Right kidney (tissue), 1 donor: ENCODE results near the gene ZBTB16.

Experiments used
- DNase-seq: peaks from one replicate; pipeline ENCODE4 v3.0.0-alpha.2; 2016

Gene ZBTB16

DNA sequence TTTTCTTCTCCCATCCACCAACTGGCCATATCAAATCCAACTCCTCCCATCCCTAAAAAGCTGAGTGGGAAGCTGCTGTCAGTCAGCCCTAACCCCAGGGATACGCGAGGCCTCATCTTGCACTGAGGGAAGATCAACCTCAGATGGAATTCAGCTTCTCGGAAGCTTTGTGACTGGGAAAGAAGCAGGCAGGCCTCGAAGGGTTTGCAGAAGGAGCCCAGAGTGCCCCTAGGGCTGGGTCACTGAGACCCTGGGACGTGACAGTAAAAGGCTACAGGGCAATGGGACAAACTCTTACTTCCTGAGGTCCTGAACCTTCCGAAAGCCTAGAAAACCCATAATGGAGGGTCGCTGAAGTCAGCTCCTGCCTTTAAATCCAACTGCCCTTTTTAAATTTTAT lies 202.3 kb downstream of the ZBTB16 start:
- no peak for DNase-seq

DNA sequence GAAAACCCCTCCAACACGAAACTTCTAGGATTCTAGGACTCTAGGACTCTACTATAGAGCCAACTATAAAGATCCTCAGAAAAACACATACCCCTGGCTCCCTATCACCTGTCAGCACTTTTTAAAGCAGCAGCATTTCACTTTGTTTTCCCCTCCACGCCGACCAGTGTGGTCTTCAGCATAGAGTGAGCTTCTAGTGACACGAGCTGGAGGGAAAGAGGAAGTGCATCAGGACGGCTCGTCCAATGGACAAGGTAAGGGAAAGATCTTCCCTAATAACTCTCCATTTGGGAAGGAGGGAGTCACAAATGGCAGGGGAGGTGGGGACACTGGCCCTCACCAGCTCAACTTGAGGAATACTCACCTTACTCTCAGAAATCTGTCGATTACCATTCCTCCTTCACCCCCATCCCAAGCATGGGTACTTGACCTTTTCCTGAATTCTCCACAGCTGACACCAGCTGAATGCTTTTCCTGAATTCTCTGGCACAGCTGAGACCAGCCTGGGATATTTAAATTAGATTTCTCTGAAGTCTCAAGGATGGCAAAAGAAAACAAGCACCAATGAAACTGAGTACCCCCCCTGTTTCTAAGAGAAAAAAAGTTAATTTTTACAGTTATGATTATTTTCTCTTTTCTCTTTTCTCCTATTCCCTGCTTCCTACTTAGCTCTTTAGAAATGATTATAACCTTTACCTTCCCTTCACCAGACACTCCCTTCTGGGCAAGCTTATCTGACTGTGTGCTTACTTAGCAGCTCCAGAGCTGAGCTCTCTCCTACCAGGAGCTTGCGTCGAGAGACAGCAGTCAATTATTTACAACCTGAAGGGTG lies 203.4 kb downstream of the ZBTB16 start:
- DNase-seq, result peak; percentile 18

DNA sequence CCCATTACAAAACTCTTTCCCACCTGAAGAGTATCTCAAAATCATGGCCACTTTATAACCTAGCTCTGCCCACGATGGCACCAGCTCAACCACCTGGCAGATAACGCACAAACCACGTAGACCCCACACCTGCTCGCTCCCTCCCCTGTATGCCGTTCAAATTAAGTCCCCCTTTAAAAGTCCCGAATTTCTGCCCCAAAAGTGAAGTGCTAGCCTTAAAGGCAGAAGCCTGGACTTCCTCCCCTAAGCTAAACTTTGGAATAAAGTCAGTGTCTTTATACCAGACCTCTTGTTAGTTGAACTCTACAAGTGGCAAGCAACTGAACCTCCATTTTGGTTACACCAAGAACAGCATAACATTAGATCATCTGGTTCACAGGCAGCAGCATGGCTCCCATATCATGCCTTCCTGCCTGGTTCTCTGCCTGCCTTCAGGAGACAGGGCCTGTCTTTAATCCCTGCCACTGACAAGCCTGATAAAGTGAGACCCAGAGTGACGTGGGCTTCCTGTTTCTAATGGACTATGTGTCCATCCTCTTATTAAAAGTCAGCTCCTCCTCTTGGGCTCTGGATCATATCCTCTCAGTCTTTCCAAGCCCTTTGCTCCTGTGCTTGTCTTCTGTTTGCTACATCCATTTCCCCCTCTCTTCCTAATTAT lies 204.1 kb downstream of the ZBTB16 start:
- DNase-seq, result no peak

GRCh38 chr11:114264381-114264780 lies 204.9 kb downstream of the ZBTB16 start:
- no peak for DNase-seq

GRCh38 chr11:114265122-114265878 lies 205.8 kb downstream of the ZBTB16 start:
- no peak for DNase-seq

DNA sequence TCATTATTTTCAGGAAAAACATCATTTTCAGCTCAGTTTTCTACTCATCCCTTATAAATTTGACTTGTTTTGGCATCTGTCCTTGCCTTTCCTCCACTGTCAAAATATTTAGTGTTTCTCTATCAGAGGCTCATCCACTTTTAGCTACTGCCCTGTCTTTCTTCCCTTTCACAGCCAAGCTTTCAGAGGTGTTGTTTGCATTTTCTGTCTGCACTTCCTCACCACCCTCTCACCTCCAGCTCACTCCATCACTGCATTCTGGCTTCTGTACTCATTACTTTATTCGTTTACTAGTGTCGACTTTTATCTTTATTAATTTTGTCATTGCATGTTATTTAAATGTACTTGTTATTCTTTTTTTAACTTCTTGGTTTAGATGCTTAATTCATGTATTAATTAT lies 210.0 kb downstream of the ZBTB16 start:
- DNase-seq, result no peak

GRCh38 chr11:114270531-114271270 lies 211.2 kb downstream of the ZBTB16 start:
- no peak for DNase-seq

GRCh38 chr11:114271316-114271715 lies 211.8 kb downstream of the ZBTB16 start:
- no peak for DNase-seq

DNA sequence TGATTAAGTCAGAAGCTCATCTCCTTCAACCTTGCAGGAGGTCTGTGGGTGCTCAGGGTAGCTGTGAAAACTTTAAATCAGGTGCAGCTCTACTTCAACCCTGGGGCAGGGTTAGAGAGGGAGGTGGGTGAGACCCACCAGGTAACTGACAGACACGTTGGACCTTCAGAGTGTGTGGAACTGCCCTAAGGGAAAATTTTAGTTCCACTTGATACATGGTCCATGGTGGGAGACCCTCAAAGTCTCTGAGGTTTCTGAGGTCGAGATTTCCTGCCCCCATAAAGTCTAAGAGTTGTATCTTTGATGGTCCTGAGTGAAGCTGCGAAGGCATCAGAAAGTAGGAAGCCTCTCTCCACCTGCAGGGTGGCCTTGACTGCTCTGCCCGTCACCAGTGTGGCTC lies 212.8 kb downstream of the ZBTB16 start:
- no peak for DNase-seq

- DNase-seq, result no peak
Observed at GRCh38 chr11:114273071-114273470, 213.6 kb downstream of the ZBTB16 start.

GRCh38 chr11:114273890-114274635 lies 214.6 kb downstream of the ZBTB16 start:
- DNase-seq, result no peak

- DNase-seq, result no peak
Observed at GRCh38 chr11:114274637-114275036, 215.1 kb downstream of the ZBTB16 start.

GRCh38 chr11:114275280-114275679 lies 215.8 kb downstream of the ZBTB16 start:
- no peak for DNase-seq

DNA sequence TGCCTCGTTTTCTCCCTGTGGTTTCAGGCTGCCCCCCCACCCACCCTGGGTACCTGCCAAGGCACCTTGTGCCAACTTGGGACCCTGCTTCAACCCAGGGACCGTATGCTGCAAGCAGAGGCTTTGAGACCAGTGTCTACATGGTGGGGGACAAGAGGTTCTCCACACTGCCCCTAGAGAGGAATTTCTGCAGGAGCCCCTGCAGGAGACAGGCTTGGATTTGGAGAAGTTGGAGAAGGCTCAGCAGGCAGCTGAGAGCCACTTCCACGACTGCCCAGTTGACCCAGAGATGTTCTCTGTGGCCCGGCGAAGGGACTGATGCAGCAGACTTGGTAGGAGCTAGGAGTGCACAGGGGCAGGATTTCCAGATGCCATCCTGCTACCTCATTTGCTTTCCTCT lies 216.6 kb downstream of the ZBTB16 start:
- DNase-seq, result no peak

DNA sequence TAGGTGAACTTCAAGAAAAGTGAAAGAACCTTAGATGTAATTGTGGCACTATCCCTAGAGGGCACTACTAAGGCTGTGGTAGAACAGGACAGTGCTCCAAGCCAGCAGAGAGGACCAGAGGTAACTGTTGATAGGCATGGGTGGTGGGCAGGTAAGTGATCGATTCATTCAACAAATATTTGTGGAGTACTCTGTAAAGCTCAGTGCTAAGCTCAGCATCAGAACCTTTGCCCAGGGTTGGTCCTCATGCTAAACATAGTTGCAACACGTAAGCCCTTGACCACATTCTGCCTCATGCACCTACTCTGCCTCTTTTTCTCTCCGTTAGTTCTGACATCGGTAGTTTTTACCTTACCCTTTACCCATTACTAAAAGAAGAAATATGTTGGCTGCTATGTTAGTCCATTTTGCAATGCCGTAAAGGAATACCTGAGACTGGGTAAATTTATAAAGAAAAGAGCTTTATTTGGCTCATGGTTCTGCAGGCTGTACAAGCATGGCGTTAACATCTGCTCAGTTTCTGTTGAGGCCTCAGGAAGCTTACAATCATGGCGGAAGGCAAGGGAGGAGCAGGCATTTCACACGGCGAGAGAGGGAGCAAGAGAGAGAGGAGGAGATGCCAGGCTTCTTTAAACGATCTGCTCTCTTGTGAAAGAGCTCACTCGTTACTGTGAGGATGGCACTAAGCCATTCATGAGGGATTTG lies 218.3 kb downstream of the ZBTB16 start:
- no peak for DNase-seq

- DNase-seq, result no peak
Observed at GRCh38 chr11:114278342-114279065, 219.0 kb downstream of the ZBTB16 start.

- no peak for DNase-seq
Observed at GRCh38 chr11:114279792-114280546, 220.5 kb downstream of the ZBTB16 start.

DNA sequence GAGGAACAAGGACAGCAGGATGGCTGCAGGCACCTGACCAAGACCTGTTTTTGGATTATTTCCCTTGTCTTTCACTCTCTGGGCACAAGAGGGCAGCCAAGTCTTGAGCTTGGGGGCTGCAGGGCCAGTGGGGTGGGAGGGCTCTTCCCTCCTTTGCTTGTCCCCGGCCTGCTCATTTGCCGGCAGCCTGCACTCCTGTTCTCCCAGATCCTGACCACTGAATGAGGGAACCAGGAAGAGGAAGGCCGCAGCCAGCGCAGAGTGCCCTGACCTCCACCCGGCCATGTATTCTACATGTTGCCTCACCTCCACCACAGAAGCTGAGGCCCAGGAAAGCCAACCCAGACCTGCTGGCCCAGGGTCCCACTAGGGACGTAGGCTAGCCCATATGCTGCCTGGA lies 221.2 kb downstream of the ZBTB16 start:
- DNase-seq, result peak; percentile 47

- no peak for DNase-seq
Observed at GRCh38 chr11:114281388-114281956, 222.0 kb downstream of the ZBTB16 start.
